ENCODE data around the gene PIK3R2. TPM values are rescaled to one million over a fixed set of nuclear protein-coding genes. Genes with fewer than 3 reads are reported as not detected.

PIK3R2 gene
- total RNA-seq, 1 experiment from 2014 or later: 38.1 TPM

GRCh38 chr19:18122424-18122823 is 30.5 kb upstream of the PIK3R2 start:
- POLR2A ChIA-PET (ENCODE audit: low non-redundant PET): no interaction called here

GRCh38 chr19:18122860-18123795 is 29.8 kb upstream of the PIK3R2 start:
- intact Hi-C loops (cut with micrococcal nuclease; ENCODE audit: unreplicated experiment): no loop called here
- H3K9me3 ChIP-seq (ENCODE audit: low read depth, low read length, poor library complexity, severe bottlenecking): no peaks in the 10 kb centered on the region
- CTCF ChIA-PET: no interaction called here
- no peak overlapping the region for H3K4me3 ChIP-seq (ENCODE audit: low read depth, low read length, poor library complexity, severe bottlenecking)
- POLR2A ChIA-PET (ENCODE audit: low non-redundant PET): no interaction called here
- H3K27ac ChIP-seq (ENCODE audit: low read depth, low read length, poor library complexity, severe bottlenecking): no peak overlapping the region
- no TSS peak for BruUV-seq (replicated peaks)
- DNase-seq (ENCODE audit: low spot score): no peak
- H3K36me3 ChIP-seq (ENCODE audit: insufficient read depth, low read length, poor library complexity, severe bottlenecking): no peaks in the 10 kb centered on the region
- no peaks in the 10 kb centered on the region for H3K27me3 ChIP-seq (replicated peaks; ENCODE audit: insufficient read depth, low read depth, low read length, poor library complexity)
- peaks cover 7% of the 10 kb centered on the region for H3K4me1 ChIP-seq (ENCODE audit: insufficient read depth, low read length, poor library complexity, severe bottlenecking)
- TF ChIP-seq CTCF (conservative IDR thresholded peaks at IDR 0.05; ENCODE audit: low read depth, low read length) (no peak), EZH2 (IDR thresholded peaks at IDR 0.05; ENCODE audit: borderline replicate concordance, low read depth, low read length, poor library complexity, severe bottlenecking) (no peak)

More at GRCh38 chr19:18122424-18122823, 30.5 kb upstream of the PIK3R2 start:
- CTCF ChIA-PET: no interaction called here
- intact Hi-C loops (cut with micrococcal nuclease; ENCODE audit: unreplicated experiment): no loop called here
- TF ChIP-seq EZH2 (IDR thresholded peaks at IDR 0.05; ENCODE audit: borderline replicate concordance, low read depth, low read length, poor library complexity, severe bottlenecking) (no peak), CTCF (conservative IDR thresholded peaks at IDR 0.05; ENCODE audit: low read depth, low read length) (no peak)
- Histone ChIP-seq H3K36me3 (ENCODE audit: insufficient read depth, low read length, poor library complexity, severe bottlenecking) (no peaks in the 10 kb centered on the region), H3K27me3 (replicated peaks; ENCODE audit: insufficient read depth, low read depth, low read length, poor library complexity) (no peaks in the 10 kb centered on the region), H3K4me3 (ENCODE audit: low read depth, low read length, poor library complexity, severe bottlenecking) (no peak overlapping the region), H3K9me3 (ENCODE audit: low read depth, low read length, poor library complexity, severe bottlenecking) (no peaks in the 10 kb centered on the region), H3K4me1 (ENCODE audit: insufficient read depth, low read length, poor library complexity, severe bottlenecking) (peaks cover 8% of the 10 kb centered on the region), H3K27ac (ENCODE audit: low read depth, low read length, poor library complexity, severe bottlenecking) (no peak overlapping the region)
- no TSS peak for BruUV-seq (replicated peaks)
- DNase-seq (ENCODE audit: low spot score): no peak

DNA sequence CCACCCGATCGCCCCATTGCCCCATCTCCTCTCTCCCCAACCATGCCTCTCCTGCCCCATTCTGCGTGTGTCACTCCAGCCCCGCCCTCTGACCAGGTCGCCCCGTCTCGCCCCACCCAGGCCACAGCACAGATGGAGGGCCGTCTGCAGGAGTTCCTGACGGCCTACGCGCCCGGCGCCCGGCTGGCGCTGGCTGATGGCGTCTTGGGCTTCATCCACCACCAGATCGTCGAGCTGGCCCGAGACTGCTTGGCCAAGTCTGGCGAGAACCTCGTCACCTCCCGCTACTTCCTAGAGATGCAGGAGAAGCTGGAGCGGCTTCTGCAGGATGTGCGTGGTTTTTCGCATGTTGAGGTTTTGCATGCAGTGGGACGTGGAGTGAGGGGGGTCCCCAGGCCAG is 29.1 kb upstream of the PIK3R2 start:
- Histone ChIP-seq H3K27ac (ENCODE audit: low read depth, low read length, poor library complexity, severe bottlenecking) (no peak overlapping the region), H3K4me3 (ENCODE audit: low read depth, low read length, poor library complexity, severe bottlenecking) (no peak overlapping the region), H3K27me3 (replicated peaks; ENCODE audit: insufficient read depth, low read depth, low read length, poor library complexity) (no peaks in the 10 kb centered on the region), H3K9me3 (ENCODE audit: low read depth, low read length, poor library complexity, severe bottlenecking) (no peaks in the 10 kb centered on the region), H3K4me1 (ENCODE audit: insufficient read depth, low read length, poor library complexity, severe bottlenecking) (peaks cover 4% of the 10 kb centered on the region), H3K36me3 (ENCODE audit: insufficient read depth, low read length, poor library complexity, severe bottlenecking) (no peaks in the 10 kb centered on the region)
- CTCF ChIA-PET: no interaction called here
- POLR2A ChIA-PET (ENCODE audit: low non-redundant PET): interaction anchor here (0.6 kb wide), 1 partner anchor 9 kb away, joined by 4 read pairs; no protein-coding TSS in a partner anchor
- no peak for DNase-seq (ENCODE audit: low spot score)
- BruUV-seq (replicated peaks): no TSS peak
- intact Hi-C loops (cut with micrococcal nuclease; ENCODE audit: unreplicated experiment): no loop called here
- no peak for TF ChIP-seq EZH2 (IDR thresholded peaks at IDR 0.05; ENCODE audit: borderline replicate concordance, low read depth, low read length, poor library complexity, severe bottlenecking)
- TF ChIP-seq CTCF (conservative IDR thresholded peaks at IDR 0.05; ENCODE audit: low read depth, low read length): no peak

Measured in A673 (cell line).